HG03196 (cell line): ENCODE results near the gene FUBP1.
A peak's percentile ranks its signal among the peaks of the same experiment; 100 is the strongest.
"Not testable (repeated sequence)": the region's sequence is repeated elsewhere in the genome, so short reads cannot be mapped to it uniquely, and the experiment has no call there.

ENCODE experiments used
- ATAC-seq: cut with Tn5 transposase; IDR thresholded peaks from one replicate; pipeline ENCODE4 v1.9.1; 2021; ENCODE audit not compliant: unreplicated experiment

FUBP1 gene

GRCh38 chr1:77990629-77991204, 11.8 kb upstream of the FUBP1 start:
- no peak for ATAC-seq

- ATAC-seq: no peak
These were observed 10.9 kb upstream of the FUBP1 start for GRCh38 chr1:77989744-77990143.

GRCh38 chr1:77987919-77988318, 9.0 kb upstream of the FUBP1 start:
- no peak for ATAC-seq

- ATAC-seq: no peak
These were observed 7.9 kb upstream of the FUBP1 start for GRCh38 chr1:77986810-77987209.

- ATAC-seq: no peak
These were observed 5.8 kb upstream of the FUBP1 start for GRCh38 chr1:77984629-77985028.

GRCh38 chr1:77983997-77984355, 5.1 kb upstream of the FUBP1 start:
- ATAC-seq: no peak

- not testable (repeated sequence) for ATAC-seq
These were observed 4.6 kb upstream of the FUBP1 start for GRCh38 chr1:77983352-77983996.

GRCh38 chr1:77978293-77978968, 441 bp downstream of the FUBP1 start:
- peak; percentile 77 for ATAC-seq

- ATAC-seq: no peak
These were observed 931 bp downstream of the FUBP1 start for GRCh38 chr1:77977989-77978292.

- no peak for ATAC-seq
These were observed 2.3 kb downstream of the FUBP1 start for GRCh38 chr1:77976433-77977076.

GRCh38 chr1:77975907-77976306, 3.0 kb downstream of the FUBP1 start:
- ATAC-seq: no peak

GRCh38 chr1:77975386-77975785, 3.5 kb downstream of the FUBP1 start:
- no peak for ATAC-seq

GRCh38 chr1:77972080-77972479, 6.8 kb downstream of the FUBP1 start:
- no peak for ATAC-seq

GRCh38 chr1:77970192-77970591, 8.7 kb downstream of the FUBP1 start:
- ATAC-seq: no peak

GRCh38 chr1:77966291-77966690, 12.6 kb downstream of the FUBP1 start:
- no peak for ATAC-seq

GRCh38 chr1:77961392-77961791, 17.5 kb downstream of the FUBP1 start:
- no peak for ATAC-seq

GRCh38 chr1:77958850-77959249, 20.0 kb downstream of the FUBP1 start:
- ATAC-seq: no peak

- ATAC-seq: no peak
These were observed 20.5 kb downstream of the FUBP1 start for GRCh38 chr1:77958391-77958790.

- ATAC-seq: no peak
These were observed 22.4 kb downstream of the FUBP1 start for GRCh38 chr1:77956464-77956863.

GRCh38 chr1:77955709-77956108, 23.2 kb downstream of the FUBP1 start:
- no peak for ATAC-seq

GRCh38 chr1:77954521-77954920, 24.4 kb downstream of the FUBP1 start:
- no peak for ATAC-seq

- ATAC-seq: no peak
These were observed 25.0 kb downstream of the FUBP1 start for GRCh38 chr1:77953907-77954306.
